GM18909 (cell line): ENCODE results near the gene GUCA1A.

Experiments used
- ATAC-seq: cut with Tn5 transposase; IDR thresholded peaks from one replicate; pipeline ENCODE4 v1.9.1; 2021; ENCODE audit warnings: mild to moderate bottlenecking; ENCODE audit not compliant: unreplicated experiment, poor library complexity

GUCA1A gene

GRCh38 chr6:42173101-42173500 lies at the start of gene GUCA1A:
Gene GUCA1A, plus strand, starts transcription at chr6:42173364. Its CDS starts 250 bp downstream, at chr6:42173614.
- no peak for ATAC-seq

- no peak for ATAC-seq
Measured at GRCh38 chr6:42123379-42124103, 49.6 kb upstream of the GUCA1A start.

GRCh38 chr6:42124223-42124836 lies 48.8 kb upstream of the GUCA1A start:
- ATAC-seq: no peak

- no peak for ATAC-seq
Measured at GRCh38 chr6:42125231-42125630, 47.9 kb upstream of the GUCA1A start.

GRCh38 chr6:42125663-42126062 lies 47.5 kb upstream of the GUCA1A start:
- no peak for ATAC-seq

GRCh38 chr6:42128460-42129359 lies 44.5 kb upstream of the GUCA1A start:
- ATAC-seq: no peak

- ATAC-seq: no peak
Measured at GRCh38 chr6:42129360-42129676, 43.8 kb upstream of the GUCA1A start.

- ATAC-seq: no peak
Measured at GRCh38 chr6:42131531-42131930, 41.6 kb upstream of the GUCA1A start.

GRCh38 chr6:42133926-42134325 lies 39.2 kb upstream of the GUCA1A start:
- no peak for ATAC-seq

GRCh38 chr6:42135161-42135560 lies 38.0 kb upstream of the GUCA1A start:
- no peak for ATAC-seq

GRCh38 chr6:42135722-42136121 lies 37.4 kb upstream of the GUCA1A start:
- no peak for ATAC-seq

- peak; percentile 55 for ATAC-seq
Measured at GRCh38 chr6:42136508-42137193, 36.5 kb upstream of the GUCA1A start.

GRCh38 chr6:42137194-42137753 lies 35.9 kb upstream of the GUCA1A start:
- no peak for ATAC-seq

- no peak for ATAC-seq
Measured at GRCh38 chr6:42138190-42138589, 35.0 kb upstream of the GUCA1A start.

GRCh38 chr6:42138630-42139619 lies 34.2 kb upstream of the GUCA1A start:
- ATAC-seq: no peak

- no peak for ATAC-seq
Measured at GRCh38 chr6:42140032-42140431, 33.1 kb upstream of the GUCA1A start.

- no peak for ATAC-seq
Measured at GRCh38 chr6:42140756-42141602, 32.2 kb upstream of the GUCA1A start.

GRCh38 chr6:42141603-42142117 lies 31.5 kb upstream of the GUCA1A start:
- ATAC-seq: no peak
